Stimulated activated CD4-positive, alpha-beta T cell treated with anti-CD3 and anti-CD28 coated beads, Interleukin-1b, Interleukin-23, amount 100 ng/mL, for 1 hour (primary cell): Measurements from ENCODE around the gene NCKIPSD.

Source experiments
- DNase-seq, 2 donors: peaks; one replicate each; pipeline ENCODE4 v3.0.0-alpha.2; 2020; ENCODE audit warnings: low read depth in 2 of 2

NCKIPSD gene

GRCh38 chr3:48647714-48648113 is 38.0 kb downstream of the NCKIPSD start:
- no peak for DNase-seq

GRCh38 chr3:48644898-48645760 is 40.6 kb downstream of the NCKIPSD start:
- no peak for DNase-seq

GRCh38 chr3:48642605-48643004 is 43.1 kb downstream of the NCKIPSD start:
- DNase-seq = no peak

GRCh38 chr3:48641396-48641795 is 44.3 kb downstream of the NCKIPSD start:
- no peak for DNase-seq

GRCh38 chr3:48639944-48640606 is 45.6 kb downstream of the NCKIPSD start:
- no peak for DNase-seq

- no peak for DNase-seq
These were observed 48.4 kb downstream of the NCKIPSD start for GRCh38 chr3:48637305-48637704.

GRCh38 chr3:48636149-48636655 is 49.5 kb downstream of the NCKIPSD start:
- no peak for DNase-seq

- peak; percentile 77 to 84 for DNase-seq
These were observed 50.3 kb downstream of the NCKIPSD start, which contains the start of gene SLC26A6 for GRCh38 chr3:48635222-48636021. TSS of gene SLC26A6 (minus strand) at chr3:48635461. CDS start at chr3:48635393, 68 bp downstream.

GRCh38 chr3:48634661-48635221 is 51.0 kb downstream of the NCKIPSD start:
- DNase-seq = peak in 1 of 2 donors; percentile 30

GRCh38 chr3:48633743-48634142 is 52.0 kb downstream of the NCKIPSD start:
- DNase-seq = no peak

GRCh38 chr3:48633256-48633655 is 52.5 kb downstream of the NCKIPSD start:
- DNase-seq = no peak

- no peak for DNase-seq
These were observed 53.9 kb downstream of the NCKIPSD start for GRCh38 chr3:48631516-48632448.

GRCh38 chr3:48630833-48631232 is 54.9 kb downstream of the NCKIPSD start:
- no peak for DNase-seq

GRCh38 chr3:48630407-48630806 is 55.3 kb downstream of the NCKIPSD start:
- no peak for DNase-seq

GRCh38 chr3:48629894-48630293 is 55.8 kb downstream of the NCKIPSD start:
- no peak for DNase-seq

GRCh38 chr3:48628277-48629017 is 57.3 kb downstream of the NCKIPSD start:
- no peak for DNase-seq

- no peak for DNase-seq
These were observed 60.1 kb downstream of the NCKIPSD start for GRCh38 chr3:48625600-48625999.

- no peak for DNase-seq
These were observed 60.9 kb downstream of the NCKIPSD start for GRCh38 chr3:48624767-48625166.

- no peak for DNase-seq
These were observed 61.7 kb downstream of the NCKIPSD start for GRCh38 chr3:48623851-48624547.
